GM18867 (cell line): ENCODE results near the gene FBLN2.

Source experiments
- ATAC-seq: cut with Tn5 transposase; IDR thresholded peaks from one replicate; pipeline ENCODE4 v1.9.1; 2021; ENCODE audit warnings: mild to moderate bottlenecking, moderate library complexity; ENCODE audit not compliant: unreplicated experiment

FBLN2 gene

GRCh38 chr3:13676356-13677017, 127.6 kb downstream of the FBLN2 start:
- no peak for ATAC-seq

GRCh38 chr3:13677272-13677671, 128.3 kb downstream of the FBLN2 start:
- ATAC-seq, result no peak

- no peak for ATAC-seq
Observed at GRCh38 chr3:13681931-13682330, 133.0 kb downstream of the FBLN2 start.

DNA sequence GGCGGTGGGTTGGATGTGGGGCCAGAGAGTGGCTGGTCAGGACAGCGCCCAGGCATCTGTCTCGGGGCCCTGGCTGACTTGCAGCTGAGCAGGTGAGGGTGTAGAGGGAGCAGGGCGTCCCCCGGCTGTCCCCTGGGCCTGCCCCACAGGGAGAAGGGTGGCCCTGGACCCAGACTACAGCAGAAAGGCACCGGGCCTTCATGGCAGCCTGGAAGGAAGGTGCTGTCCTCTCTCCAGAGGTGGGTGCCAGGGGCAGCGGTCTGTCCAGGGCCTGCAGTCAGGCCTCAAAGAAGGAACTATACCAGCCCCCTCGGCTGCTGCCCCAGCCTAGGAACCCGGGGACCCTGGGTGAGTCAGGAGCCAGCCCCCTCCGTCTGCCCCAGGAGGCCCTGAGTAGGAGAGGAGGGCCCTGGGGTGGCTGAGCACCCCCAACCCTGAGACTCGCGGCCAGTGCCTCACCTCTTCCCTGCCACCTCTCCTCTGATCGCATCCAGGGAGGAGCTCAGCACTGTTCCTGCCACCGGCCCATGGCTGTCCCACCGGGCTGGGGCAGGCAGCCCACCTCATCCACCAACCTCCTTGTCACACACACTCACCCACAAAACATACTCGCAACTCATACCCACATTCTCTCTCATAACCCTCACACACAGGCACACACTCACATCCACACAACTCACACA, 133.5 kb downstream of the FBLN2 start:
- no peak for ATAC-seq

- no peak for ATAC-seq
Observed at GRCh38 chr3:13683288-13683687, 134.4 kb downstream of the FBLN2 start.

- no peak for ATAC-seq
Observed at GRCh38 chr3:13683772-13684171, 134.8 kb downstream of the FBLN2 start.

DNA sequence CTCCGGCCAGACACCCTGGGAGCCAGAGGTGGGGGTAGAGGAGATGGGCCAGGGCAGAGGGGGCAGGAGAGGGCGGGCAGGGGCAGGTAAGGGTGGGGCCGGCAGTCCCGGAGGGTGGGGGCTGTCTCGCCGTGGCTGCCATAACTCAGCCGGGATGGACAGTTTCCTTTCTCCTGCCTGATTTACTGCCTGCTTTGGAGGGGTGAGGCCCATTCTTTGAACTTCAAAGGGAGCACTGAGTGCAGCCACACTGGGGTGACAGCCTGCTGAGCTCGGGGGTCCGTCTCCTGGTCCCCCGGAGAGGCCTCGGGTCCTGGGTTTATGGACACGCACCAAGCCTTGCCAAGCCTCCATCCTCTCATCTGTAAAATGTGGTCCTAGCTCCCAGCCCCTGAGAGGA, 135.4 kb downstream of the FBLN2 start:
- ATAC-seq, result no peak

DNA sequence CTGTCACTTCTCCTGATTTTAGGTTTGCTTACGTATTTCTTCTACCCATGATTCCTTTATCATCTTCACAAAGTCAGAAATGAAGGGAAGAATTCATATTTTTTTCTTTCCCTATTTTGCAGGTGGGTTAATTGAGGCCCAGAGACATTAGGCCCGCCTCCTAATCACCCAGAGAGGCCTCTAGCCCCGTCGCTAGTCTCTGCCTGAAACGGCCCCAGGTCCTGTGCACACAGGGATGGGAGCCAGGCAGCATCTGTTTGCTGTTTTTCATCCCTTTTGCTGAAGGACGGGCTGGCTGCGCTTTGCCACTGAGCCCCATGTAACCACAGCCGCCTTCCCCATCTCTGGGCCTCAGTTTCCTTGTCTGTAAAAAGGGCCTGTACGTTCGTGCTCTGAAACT, 135.9 kb downstream of the FBLN2 start:
- ATAC-seq, result no peak

DNA sequence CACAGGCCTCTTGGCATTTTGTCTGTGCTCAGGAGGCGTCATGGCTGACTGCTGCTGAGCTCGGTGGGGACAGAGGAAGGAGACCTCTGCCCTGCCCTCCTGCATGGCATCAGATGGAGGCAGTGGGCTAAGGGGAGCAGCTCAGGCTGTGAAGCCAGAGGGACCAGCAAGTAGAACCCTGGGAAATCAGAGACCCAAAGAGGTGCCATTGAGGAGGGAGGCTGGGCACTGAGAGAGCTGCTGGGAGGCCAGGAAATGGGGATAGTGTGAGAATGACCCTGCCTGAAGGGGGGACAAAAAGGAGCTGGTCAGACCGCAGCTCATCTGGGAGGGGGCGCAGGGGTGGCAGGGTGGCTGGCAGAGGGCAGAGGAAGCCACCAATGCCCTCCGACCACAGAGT, 136.8 kb downstream of the FBLN2 start:
- ATAC-seq, result no peak

- no peak for ATAC-seq
Observed at GRCh38 chr3:13686367-13687160, 137.6 kb downstream of the FBLN2 start.

GRCh38 chr3:13687517-13687943, 138.6 kb downstream of the FBLN2 start:
- no peak for ATAC-seq
